Measurements from ENCODE around the gene TBATA. TPM values are rescaled to one million over a fixed set of nuclear protein-coding genes. Genes with fewer than 3 reads are reported as not detected.

The TBATA gene
- total and polyA plus RNA-seq, 8 donors, result not detected

DNA sequence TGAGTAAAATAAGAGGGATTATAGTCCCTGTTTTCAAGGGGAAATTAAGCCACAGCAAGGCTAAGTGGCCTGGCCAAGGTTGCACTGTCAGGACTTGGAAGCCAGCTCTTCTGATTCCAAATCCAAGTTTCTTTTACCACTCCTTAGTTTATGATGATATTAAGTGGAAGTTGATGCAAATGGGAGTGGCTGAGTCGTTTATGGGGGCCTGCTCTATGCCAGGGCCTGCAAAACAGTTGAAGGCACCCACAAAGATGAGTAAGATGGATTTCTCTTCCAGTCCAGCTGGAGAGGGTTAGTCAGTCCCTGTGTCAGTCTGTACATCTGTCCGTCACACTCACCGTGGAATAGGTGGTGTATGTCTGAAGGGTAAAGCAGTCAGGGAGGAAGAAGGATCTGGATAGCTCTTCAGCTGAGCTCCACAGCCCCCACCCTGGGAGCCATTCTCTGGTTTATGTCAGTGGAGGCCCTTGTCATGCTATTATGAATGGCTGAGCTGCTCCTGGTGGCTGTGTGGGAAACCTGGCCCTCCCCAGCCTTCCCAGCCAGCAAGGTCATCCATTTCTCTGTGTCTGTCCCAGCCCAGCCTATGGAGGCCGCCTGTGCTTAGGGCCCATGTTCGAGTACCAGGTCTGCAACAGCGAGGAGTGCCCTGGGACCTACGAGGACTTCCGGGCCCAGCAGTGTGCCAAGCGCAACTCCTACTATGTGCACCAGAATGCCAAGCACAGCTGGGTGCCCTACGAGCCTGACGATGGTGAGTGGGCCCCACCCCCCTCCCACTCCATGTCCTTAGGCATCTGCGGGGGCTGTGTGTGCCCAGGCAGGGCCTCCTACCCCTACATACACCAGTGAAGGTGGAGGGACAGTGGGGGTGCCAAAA lies 44.5 kb downstream of the TBATA start:
- intact Hi-C loops (cut with DNase I), result no loop called here
- Histone ChIP-seq H3K36me3 (no peaks in the 10 kb centered on the region), H3K4me1 (peaks cover 13 to 31% of the 10 kb centered on the region in 2 donors), H3K4me3 (no peak overlapping the region), H3K27ac (no peak overlapping the region), H3K9me3 (no peaks in the 10 kb centered on the region), H3K27me3 (no peaks in the 10 kb centered on the region)
- TF ChIP-seq, protein P1, sequence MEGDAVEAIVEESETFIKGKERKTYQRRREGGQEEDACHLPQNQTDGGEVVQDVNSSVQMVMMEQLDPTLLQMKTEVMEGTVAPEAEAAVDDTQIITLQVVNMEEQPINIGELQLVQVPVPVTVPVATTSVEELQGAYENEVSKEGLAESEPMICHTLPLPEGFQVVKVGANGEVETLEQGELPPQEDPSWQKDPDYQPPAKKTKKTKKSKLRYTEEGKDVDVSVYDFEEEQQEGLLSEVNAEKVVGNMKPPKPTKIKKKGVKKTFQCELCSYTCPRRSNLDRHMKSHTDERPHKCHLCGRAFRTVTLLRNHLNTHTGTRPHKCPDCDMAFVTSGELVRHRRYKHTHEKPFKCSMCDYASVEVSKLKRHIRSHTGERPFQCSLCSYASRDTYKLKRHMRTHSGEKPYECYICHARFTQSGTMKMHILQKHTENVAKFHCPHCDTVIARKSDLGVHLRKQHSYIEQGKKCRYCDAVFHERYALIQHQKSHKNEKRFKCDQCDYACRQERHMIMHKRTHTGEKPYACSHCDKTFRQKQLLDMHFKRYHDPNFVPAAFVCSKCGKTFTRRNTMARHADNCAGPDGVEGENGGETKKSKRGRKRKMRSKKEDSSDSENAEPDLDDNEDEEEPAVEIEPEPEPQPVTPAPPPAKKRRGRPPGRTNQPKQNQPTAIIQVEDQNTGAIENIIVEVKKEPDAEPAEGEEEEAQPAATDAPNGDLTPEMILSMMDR (IDR thresholded peaks at IDR 0.05), result no peak
- no peak for ATAC-seq
- DNase-seq, result peak in 1 of 4 donors; percentile 58

GRCh38 chr10:70738761-70739121 lies 46.4 kb downstream of the TBATA start:
- no peak for ATAC-seq

GRCh38 chr10:70738006-70738760 lies 47.0 kb downstream of the TBATA start:
- no peaks in the 10 kb centered on the region for H3K36me3 ChIP-seq
- H3K27me3 ChIP-seq, result no peaks in the 10 kb centered on the region
- no peak for ATAC-seq
- no peak overlapping the region for H3K27ac ChIP-seq
- TF ChIP-seq, protein P1 (IDR thresholded peaks at IDR 0.05), result no peak
- peaks cover 9 to 15% of the 10 kb centered on the region in 2 donors for H3K4me1 ChIP-seq
- no peak overlapping the region for H3K4me3 ChIP-seq
- intact Hi-C loops (cut with DNase I), result no loop called here
- no peaks in the 10 kb centered on the region for H3K9me3 ChIP-seq
- DNase-seq, result no peak

More at GRCh38 chr10:70738761-70739121, 46.4 kb downstream of the TBATA start:
- Histone ChIP-seq H3K4me3 (no peak overlapping the region), H3K4me1 (peaks cover 13 to 21% of the 10 kb centered on the region in 2 donors), H3K27me3 (no peaks in the 10 kb centered on the region), H3K9me3 (no peaks in the 10 kb centered on the region), H3K36me3 (no peaks in the 10 kb centered on the region), H3K27ac (no peak overlapping the region)
- intact Hi-C loops (cut with DNase I), result no loop called here
- no peak for DNase-seq
- TF ChIP-seq, protein P1 (IDR thresholded peaks at IDR 0.05), result no peak

GRCh38 chr10:70737250-70737649 lies 47.9 kb downstream of the TBATA start:
- TF ChIP-seq, protein P1 (IDR thresholded peaks at IDR 0.05), result no peak
- Histone ChIP-seq H3K4me1 (peaks cover 0 to 6% of the 10 kb centered on the region in 2 donors), H3K4me3 (no peak overlapping the region), H3K27ac (no peak overlapping the region), H3K36me3 (no peaks in the 10 kb centered on the region), H3K9me3 (no peaks in the 10 kb centered on the region), H3K27me3 (no peaks in the 10 kb centered on the region)
- ATAC-seq (no peak), DNase-seq (no peak)
- intact Hi-C loops (cut with DNase I), result no loop called here

DNA sequence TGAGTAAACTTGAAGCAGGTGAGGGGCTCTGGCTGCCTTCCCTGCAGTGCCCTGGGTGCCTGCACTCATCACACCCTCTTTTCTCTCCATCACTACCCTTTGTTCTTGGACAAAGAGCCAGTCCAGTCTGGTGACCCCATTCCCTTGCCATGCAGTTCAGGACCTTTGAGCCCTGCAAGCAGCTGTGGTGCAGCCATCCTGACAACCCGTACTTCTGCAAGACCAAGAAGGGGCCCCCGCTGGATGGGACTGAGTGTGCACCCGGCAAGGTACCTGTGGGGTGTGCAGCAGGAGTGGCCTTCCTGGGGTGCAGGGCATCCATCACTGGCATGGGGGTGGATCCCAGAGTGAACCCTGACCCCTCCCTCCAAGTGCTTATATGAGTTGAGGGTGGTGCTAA lies 48.7 kb downstream of the TBATA start:
- H3K27ac ChIP-seq, result no peak overlapping the region
- ATAC-seq, result no peak
- H3K4me3 ChIP-seq, result no peak overlapping the region
- intact Hi-C loops (cut with DNase I), result no loop called here
- TF ChIP-seq, protein P1 (IDR thresholded peaks at IDR 0.05), result no peak
- no peaks in the 10 kb centered on the region for H3K4me1 ChIP-seq
- H3K27me3 ChIP-seq, result no peaks in the 10 kb centered on the region
- H3K9me3 ChIP-seq, result no peaks in the 10 kb centered on the region
- no peak for DNase-seq
- no peaks in the 10 kb centered on the region for H3K36me3 ChIP-seq
